ENCODE data around the gene PLEKHJ1. TPM values are rescaled to one million over a fixed set of nuclear protein-coding genes. Genes with fewer than 3 reads are reported as not detected.

The PLEKHJ1 gene
- total RNA-seq, 1 experiment from 2014 or later, result 189 TPM

GRCh38 chr19:2217591-2217990 lies 18.5 kb downstream of the PLEKHJ1 start (continued):
- TF ChIP-seq HMGA2 (CRISPR knock-in tag; IDR thresholded peaks at IDR 0.05), result no peak
- no peak for TF ChIP-seq SP1 (CRISPR knock-in tag; conservative IDR thresholded peaks at IDR 0.05)
- no peak for TF ChIP-seq ETV6 (CRISPR knock-in tag; IDR thresholded peaks at IDR 0.05)
- no peak for TF ChIP-seq ZNF671 (CRISPR knock-in tag; IDR thresholded peaks at IDR 0.05)
- no peak for TF ChIP-seq ZNF532 (CRISPR knock-in tag; IDR thresholded peaks at IDR 0.05; ENCODE audit: borderline replicate concordance)
- TF ChIP-seq ZNF281 (CRISPR knock-in tag; IDR thresholded peaks at IDR 0.05), result no peak

- ATAC-seq (no peak), DNase-seq (ENCODE audit: low spot score) (no peak)
- no peaks in the 10 kb centered on the region for H3K9me3 Mint-ChIP-seq
- peak overlapping the region; percentile 89 for H3K27ac Mint-ChIP-seq
- POLR2A ChIA-PET, result no interaction called here
- H3K36me3 Mint-ChIP-seq, result peaks cover 32% of the 10 kb centered on the region
- no peak overlapping the region for H3K4me3 Mint-ChIP-seq
- H3K4me1 Mint-ChIP-seq, result no peaks in the 10 kb centered on the region
- no peaks in the 10 kb centered on the region for H3K27me3 Mint-ChIP-seq (ENCODE audit: low read depth)
- CTCF ChIA-PET, result interaction anchor here (1.0 to 2.5 kb wide), 3 partner anchors 17 to 61 kb away, joined by 3 to 13 read pairs (median 4); no protein-coding TSS in a partner anchor
- TF ChIP-seq STAT6 (CRISPR knock-in tag; conservative IDR thresholded peaks at IDR 0.05; ENCODE audit: low read depth) (no peak), CREM (CRISPR knock-in tag; IDR thresholded peaks at IDR 0.05) (no peak), ZNF512 (CRISPR knock-in tag; IDR thresholded peaks at IDR 0.05; ENCODE audit: borderline replicate concordance) (no peak), NFE2L1 (CRISPR knock-in tag; IDR thresholded peaks at IDR 0.05) (no peak), ZNF281 (CRISPR knock-in tag; IDR thresholded peaks at IDR 0.05) (no peak), EMX1 (CRISPR knock-in tag; IDR thresholded peaks at IDR 0.05) (no peak), ZNF416 (CRISPR knock-in tag; IDR thresholded peaks at IDR 0.05) (no peak), GABPB1 (CRISPR knock-in tag; IDR thresholded peaks at IDR 0.05) (no peak), PREB (CRISPR knock-in tag; IDR thresholded peaks at IDR 0.05; ENCODE audit: borderline replicate concordance) (no peak), NR2C2 (CRISPR knock-in tag; IDR thresholded peaks at IDR 0.05) (no peak), ERG (CRISPR knock-in tag; IDR thresholded peaks at IDR 0.05) (no peak)
Measured at GRCh38 chr19:2216361-2217225, 19.5 kb downstream of the PLEKHJ1 start.

All from WTC11 (cell line).